Stomach (tissue), 9 donors: ENCODE data around the gene FN3K. TPM values are rescaled to one million over a fixed set of nuclear protein-coding genes. Genes with fewer than 3 reads are reported as not detected.
"Not testable (repeated sequence)": the region's sequence is repeated elsewhere in the genome, so short reads cannot be mapped to it uniquely, and the experiment has no call there.

Source experiments
- DNase-seq, 2 donors: peaks; one replicate each; pipeline versions ENCODE4 v3.0.0 to v3.0.0-alpha.2; 2013 to 2019
- H3K27ac ChIP-seq, 5 donors: fragments of 200-600 bp in 4 of 5; sonication (generic) in 4 of 5; one replicate each; pipeline ENCODE4 v1.5.1; 2013 to 2019; ENCODE audit warnings: mild to moderate bottlenecking in 1 of 5, moderate library complexity in 1 of 5
- H3K27me3 ChIP-seq, 3 donors: fragments of 200-600 bp; sonication (generic); one replicate each; pipeline ENCODE4 v1.5.1; 2017 to 2019; ENCODE audit warnings: mixed run types in 1 of 3
- H3K36me3 ChIP-seq, 4 donors: fragments of 200-600 bp; sonication (generic); 1 replicate in 3 of 4; 2 replicates in 1 of 4; pipeline ENCODE4 v1.5.1; 2016 to 2019
- H3K4me1 ChIP-seq, 4 donors: fragments of 200-600 bp; sonication (generic); one replicate each; pipeline ENCODE4 v1.5.1; 2016 to 2019
- H3K4me3 ChIP-seq, 4 donors: fragments of 200-600 bp; sonication (generic) in 3 of 4; one replicate each; pipeline ENCODE4 v1.5.1; 2016 to 2019; ENCODE audit warnings: mild to moderate bottlenecking in 1 of 4
- H3K9me3 ChIP-seq, 4 donors: fragments of 200-600 bp; sonication (generic); one replicate each; pipeline ENCODE4 v1.5.1; 2016 to 2019
- EP300 ChIP-seq: sonication (generic); formaldehyde crosslinking; IDR thresholded peaks from one replicate; pipeline ENCODE4 v1.6.1; 2017; ENCODE audit warnings: antibody characterized with exemption
- POLR2A ChIP-seq, 4 donors: fragments of 450-650 bp; IDR thresholded peaks; one replicate each; pipeline ENCODE4 v1.6.1; 2016; ENCODE audit warnings: antibody characterized with exemption in 4 of 4, control low read depth in 2 of 4, mild to moderate bottlenecking in 1 of 4, moderate library complexity in 1 of 4
- POLR2AphosphoS5 ChIP-seq, 3 donors: sonication (generic); formaldehyde crosslinking; IDR thresholded peaks; one replicate each; pipeline ENCODE4 v1.6.1; 2016; ENCODE audit warnings: antibody characterized with exemption in 3 of 3
- WGBS, 5 donors: extraction: QIAGEN DNeasy Blood & Tissue Kit in 3 of 5; methylation state at CpG; one replicate each; pipeline versions ENCODE4 v1.1.5 to v1.1.7; 2013 to 2018; 5-methylcytosine and 5-hydroxymethylcytosine counted together
- intact Hi-C: fragments of 100-400 bp; cut with DNase I; formaldehyde crosslinking; loops from one replicate; pipeline ENCODE4 v1.15.1; 2023; ENCODE audit warnings: low total_unique reads
- polyA plus RNA-seq, 3 donors: library from polyadenylated mRNA; stranded (reverse); fragments of 200-250 nt; gene quantifications; one replicate each; pipeline ENCODE4 v1.2.3, GENCODE V29; 2013
- total RNA-seq, 5 donors: library from RNA; depleted of rRNA; stranded (reverse); fragments of >200 nt; gene quantifications; one replicate each; pipeline versions ENCODE4 v1.1.0 to v1.2.3, GENCODE V29; 2014 to 2016
- TF ChIP-seq, protein P1 (sequence below), 7 experiments: fragments of 450-650 bp in 4 of 7; fragments of 200-600 bp in 3 of 7; sonication (generic) in 3 of 7; IDR thresholded peaks; one replicate each; pipeline ENCODE4 v1.5.1; 2016 to 2019; ENCODE audit warnings: antibody characterized with exemption in 7 of 7, control low read depth in 2 of 7, mild to moderate bottlenecking in 1 of 7
- donor health status: healthy with polysubstance abuse.
- donor health status: Bipolar disorder and iron deficiency.
- donor health status: healthy.

FN3K gene
- total and polyA plus RNA-seq, 8 donors, result 13.0 to 59.5 (median 16.4) TPM

DNA sequence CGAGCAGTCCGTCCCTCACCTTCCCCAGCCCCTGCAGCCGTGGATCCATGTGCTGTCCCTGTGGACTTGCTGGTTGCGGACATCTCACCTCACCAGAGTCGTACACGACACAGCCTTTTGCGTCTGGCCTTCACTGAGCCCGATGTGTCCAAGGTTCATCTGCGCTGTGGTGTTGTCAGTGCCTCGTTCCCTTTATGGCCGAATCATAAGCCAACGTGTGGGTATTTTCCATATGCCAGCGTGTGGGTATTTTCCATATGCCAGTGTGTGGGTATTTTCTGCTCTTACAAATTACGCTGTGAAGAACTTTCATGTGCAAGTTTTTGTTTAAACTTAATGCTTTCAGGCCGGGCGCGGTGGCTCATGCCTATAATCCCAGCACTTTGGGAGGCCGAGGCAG, 48.1 kb downstream of the FN3K start:
- Histone ChIP-seq H3K27ac (peak overlapping the region in 1 of 5 donors; percentile 41), H3K36me3 (peaks cover 13 to 37% (median 32%) of the 10 kb centered on the region in 4 donors), H3K4me1 (peaks cover 0 to 15% (median 2%) of the 10 kb centered on the region in 4 donors), H3K4me3 (no peak overlapping the region), H3K27me3 (no peaks in the 10 kb centered on the region), H3K9me3 (no peaks in the 10 kb centered on the region)
- TF ChIP-seq EP300 (no peak), POLR2AphosphoS5 (IDR thresholded peaks at IDR 0.05) (no peak), POLR2A (IDR thresholded peaks at IDR 0.05) (no peak)
- TF ChIP-seq, protein P1, sequence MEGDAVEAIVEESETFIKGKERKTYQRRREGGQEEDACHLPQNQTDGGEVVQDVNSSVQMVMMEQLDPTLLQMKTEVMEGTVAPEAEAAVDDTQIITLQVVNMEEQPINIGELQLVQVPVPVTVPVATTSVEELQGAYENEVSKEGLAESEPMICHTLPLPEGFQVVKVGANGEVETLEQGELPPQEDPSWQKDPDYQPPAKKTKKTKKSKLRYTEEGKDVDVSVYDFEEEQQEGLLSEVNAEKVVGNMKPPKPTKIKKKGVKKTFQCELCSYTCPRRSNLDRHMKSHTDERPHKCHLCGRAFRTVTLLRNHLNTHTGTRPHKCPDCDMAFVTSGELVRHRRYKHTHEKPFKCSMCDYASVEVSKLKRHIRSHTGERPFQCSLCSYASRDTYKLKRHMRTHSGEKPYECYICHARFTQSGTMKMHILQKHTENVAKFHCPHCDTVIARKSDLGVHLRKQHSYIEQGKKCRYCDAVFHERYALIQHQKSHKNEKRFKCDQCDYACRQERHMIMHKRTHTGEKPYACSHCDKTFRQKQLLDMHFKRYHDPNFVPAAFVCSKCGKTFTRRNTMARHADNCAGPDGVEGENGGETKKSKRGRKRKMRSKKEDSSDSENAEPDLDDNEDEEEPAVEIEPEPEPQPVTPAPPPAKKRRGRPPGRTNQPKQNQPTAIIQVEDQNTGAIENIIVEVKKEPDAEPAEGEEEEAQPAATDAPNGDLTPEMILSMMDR (IDR thresholded peaks at IDR 0.05), result no peak
- WGBS, 5 donors, result 93 to 96% (median 95%) methylated on average over 18 of the region's 18 CpGs
- DNase-seq, result no peak
- intact Hi-C loops, result loop anchor here (5.0 kb wide), 1 partner anchor 129 kb away; no protein-coding TSS in a partner anchor

DNA sequence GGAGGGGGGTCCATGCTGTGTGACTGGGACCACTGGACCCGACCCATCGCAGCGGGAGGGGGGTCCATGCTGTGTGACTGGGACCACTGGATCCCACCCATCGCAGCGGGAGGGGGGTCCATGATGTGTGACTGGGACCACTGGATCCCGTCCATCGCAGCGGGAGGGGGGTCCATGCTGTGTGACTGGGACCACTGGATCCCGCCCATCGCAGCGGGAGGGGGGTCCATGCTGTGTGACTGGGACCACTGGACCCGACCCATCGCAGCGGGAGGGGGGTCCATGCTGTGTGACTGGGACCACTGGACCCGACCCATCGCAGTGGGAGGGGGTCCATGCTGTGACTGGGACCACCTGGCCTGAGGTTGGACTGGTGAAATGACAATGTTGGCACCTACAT, 50.2 kb downstream of the FN3K start:
- intact Hi-C loops, result not testable (repeated sequence)

DNA sequence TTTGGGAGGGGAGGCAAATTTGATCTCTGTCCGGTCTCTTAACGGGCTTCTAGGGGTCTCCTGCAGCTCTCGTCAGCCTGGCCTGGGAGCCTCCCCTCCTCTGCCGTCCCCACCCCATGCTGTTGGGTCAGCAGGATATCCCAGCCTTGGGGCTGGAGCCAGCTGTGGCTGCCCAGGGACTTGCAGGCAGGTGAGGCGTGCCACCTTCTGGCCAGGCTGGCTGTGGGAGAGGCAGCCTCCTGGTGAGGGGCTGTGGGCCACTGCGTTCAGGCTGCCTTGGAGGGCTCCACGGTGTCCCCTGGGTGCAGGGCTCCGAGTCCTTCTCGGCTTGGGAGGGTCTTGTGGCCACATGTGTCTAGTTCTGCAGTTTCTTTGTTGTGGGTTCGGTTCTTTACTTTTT, 51.0 kb downstream of the FN3K start:
- no peaks in the 10 kb centered on the region for H3K27me3 ChIP-seq
- no peaks in the 10 kb centered on the region for H3K9me3 ChIP-seq
- intact Hi-C loops, result no loop called here
- DNase-seq, result no peak
- TF ChIP-seq POLR2AphosphoS5 (IDR thresholded peaks at IDR 0.05) (no peak), EP300 (no peak), POLR2A (IDR thresholded peaks at IDR 0.05) (no peak)
- TF ChIP-seq, protein P1 (IDR thresholded peaks at IDR 0.05), result no peak
- H3K4me3 ChIP-seq, result no peak overlapping the region
- WGBS, 5 donors, result 88 to 95% (median 94%) methylated on average over 5 to 10 of the region's 10 CpGs
- no peak overlapping the region for H3K27ac ChIP-seq
- H3K4me1 ChIP-seq, result peaks cover 0 to 12% (median 2%) of the 10 kb centered on the region in 4 donors
- peaks cover 13 to 52% (median 40%) of the 10 kb centered on the region in 4 donors for H3K36me3 ChIP-seq

More for the DNA sequence above, 50.2 kb downstream of the FN3K start:
- H3K4me3 ChIP-seq, H3K27ac ChIP-seq, DNase-seq, H3K9me3 ChIP-seq, H3K27me3 ChIP-seq: not testable (repeated sequence)
- peaks cover 0 to 15% (median 2%) of the 10 kb centered on the region in 4 donors for H3K4me1 ChIP-seq
- H3K36me3 ChIP-seq, result peaks cover 13 to 49% (median 36%) of the 10 kb centered on the region in 4 donors
- 92 to 100% (median 98%) methylated on average over 5 to 16 of the region's 16 CpGs for WGBS, 5 donors

DNA sequence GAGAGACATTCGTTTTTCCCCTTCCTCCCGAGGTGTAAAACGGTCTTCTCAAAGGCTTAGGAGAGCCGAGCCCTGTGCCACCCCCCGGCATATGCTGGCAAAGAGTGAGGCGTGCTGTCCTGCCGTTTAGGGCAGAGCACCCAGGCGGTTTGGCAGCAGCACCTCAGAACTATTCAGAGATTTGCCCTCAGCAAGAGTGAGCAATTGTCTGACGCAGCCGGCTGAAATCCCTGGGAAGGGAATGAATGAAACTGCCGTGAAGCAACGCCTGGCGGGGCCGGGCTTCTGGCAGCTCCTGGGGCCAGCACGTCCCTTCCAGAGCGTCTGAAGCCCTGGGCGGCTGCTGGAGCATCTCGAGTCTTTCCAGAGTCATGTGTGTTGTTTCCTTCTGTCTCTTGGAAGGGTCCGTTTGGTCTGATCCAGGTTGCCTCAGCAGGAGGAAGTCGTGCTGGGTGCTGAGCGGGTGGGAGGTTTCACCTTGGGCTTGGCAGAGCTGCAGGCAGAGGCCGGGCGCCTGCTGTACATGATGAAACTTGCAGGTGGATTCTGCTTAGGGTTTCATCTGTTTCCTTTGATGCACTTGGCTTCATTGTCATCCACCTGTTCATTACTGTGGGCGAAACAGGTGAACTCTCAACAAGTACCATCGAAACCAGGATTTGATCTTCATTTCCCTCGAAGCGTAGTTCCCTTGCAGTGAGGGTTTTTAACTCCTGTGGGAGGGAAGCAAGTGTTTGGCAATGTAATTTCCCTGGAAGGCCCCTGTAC, 51.9 kb downstream of the FN3K start:
- no peak for DNase-seq
- no peaks in the 10 kb centered on the region for H3K9me3 ChIP-seq
- peaks cover 0 to 4% (median under 1%) of the 10 kb centered on the region in 4 donors for H3K4me1 ChIP-seq
- no peak overlapping the region for H3K27ac ChIP-seq
- WGBS, 5 donors, result 81 to 92% (median 86%) methylated on average over 27 of the region's 27 CpGs
- intact Hi-C loops, result no loop called here
- H3K4me3 ChIP-seq, result no peak overlapping the region
- H3K36me3 ChIP-seq, result peaks cover 13 to 52% (median 40%) of the 10 kb centered on the region in 4 donors
- no peaks in the 10 kb centered on the region for H3K27me3 ChIP-seq
- TF ChIP-seq EP300 (no peak), POLR2A (IDR thresholded peaks at IDR 0.05) (no peak), POLR2AphosphoS5 (IDR thresholded peaks at IDR 0.05) (no peak)
- TF ChIP-seq, protein P1 (IDR thresholded peaks at IDR 0.05), result no peak
